GM12891 (cell line): ENCODE measurements around the gene MNS1. TPM values are rescaled to one million over a fixed set of nuclear protein-coding genes. Genes with fewer than 3 reads are reported as not detected.
"Not testable (repeated sequence)": the region's sequence is repeated elsewhere in the genome, so short reads cannot be mapped to it uniquely, and the experiment has no call there.

Experiments used
- DNase-seq: peaks from one replicate; pipeline ENCODE4 v3.0.0; 2011; ENCODE audit warnings: low spot score; ENCODE audit not compliant: insufficient read length
- FAIRE-seq: peaks from 2 replicates; lab custom pipeline; 2011; peaks lifted over from hg19 to GRCh38; lab: Jason Lieb, UNC
- PAX5 ChIP-seq: IDR thresholded peaks from 2 replicates; pipeline ENCODE4 v1.6.1; 2011; ENCODE audit warnings: low read length, moderate library complexity, mild to moderate bottlenecking; ENCODE audit not compliant: insufficient read depth, severe bottlenecking
- POLR2A ChIP-seq: IDR thresholded peaks from 2 replicates; pipeline ENCODE4 v1.6.1; 2011; ENCODE audit warnings: low read depth, low read length, control low read depth
- POLR2AphosphoS5 ChIP-seq: IDR thresholded peaks from 2 replicates; pipeline ENCODE4 v1.6.1; 2011; ENCODE audit warnings: low read depth, low read length, control low read depth
- POU2F2 ChIP-seq: IDR thresholded peaks from 2 replicates; pipeline ENCODE4 v1.6.1; 2011; ENCODE audit warnings: low read depth, mild to moderate bottlenecking, control low read depth, low read length, moderate library complexity
- SPI1 ChIP-seq: IDR thresholded peaks from 2 replicates; pipeline ENCODE4 v1.6.1; 2011; ENCODE audit warnings: low read depth, low read length, control low read depth
- TAF1 ChIP-seq: IDR thresholded peaks from 2 replicates; pipeline ENCODE4 v1.6.1; 2011; ENCODE audit warnings: low read depth, low read length, control low read depth
- polyA plus RNA-seq: library from polyadenylated mRNA; unstranded; fragments of >200 nt; gene quantifications from one replicate; pipeline ENCODE4 v1.2.1, GENCODE V29; 2012; ENCODE audit warnings: low read depth, missing spikeins, inconsistent platforms; ENCODE audit not compliant: missing spikeins

The MNS1 gene
- 1.7 TPM for polyA plus RNA-seq

GRCh38 chr15:56464893-56465520 is at the start of gene MNS1:
MNS1 (minus strand) TSS chr15:56465137; CDS start chr15:56464972, 165 bp downstream.
- FAIRE-seq, result peak; percentile 97
- TF ChIP-seq SPI1, result no peak
- TF ChIP-seq POLR2A, result peak; percentile 36; the same call in 1 of the 2 replicates
- 0 out of 2 replicates have a peak, but pooled peaks have one; percentile 46 for TF ChIP-seq POLR2AphosphoS5
- TF ChIP-seq TAF1, result no peak
- no peak for TF ChIP-seq POU2F2
- TF ChIP-seq PAX5, result no peak
- peak; percentile 74 for DNase-seq

- peak; percentile 92 for FAIRE-seq
Observed at GRCh38 chr15:56496635-56497034, 31.7 kb upstream of the MNS1 start.

GRCh38 chr15:56495533-56495932 is 30.6 kb upstream of the MNS1 start:
- no peak for FAIRE-seq
- no peak for DNase-seq
- TF ChIP-seq POLR2A (no peak), PAX5 (no peak), POU2F2 (no peak), SPI1 (no peak), POLR2AphosphoS5 (no peak), TAF1 (no peak)

More at GRCh38 chr15:56496635-56497034, 31.7 kb upstream of the MNS1 start:
- peak; percentile 22 for DNase-seq
- TF ChIP-seq POLR2AphosphoS5, result no peak
- TF ChIP-seq POU2F2, result no peak
- TF ChIP-seq SPI1, result no peak
- no peak for TF ChIP-seq PAX5
- TF ChIP-seq POLR2A, result no peak
- TF ChIP-seq TAF1, result no peak

- FAIRE-seq (no peak), DNase-seq (no peak)
- no peak for TF ChIP-seq POLR2A
- TF ChIP-seq SPI1, result no peak
- no peak for TF ChIP-seq POU2F2
- TF ChIP-seq PAX5, result no peak
- no peak for TF ChIP-seq POLR2AphosphoS5
- TF ChIP-seq TAF1, result no peak
Observed at GRCh38 chr15:56495053-56495452, 30.1 kb upstream of the MNS1 start.

- DNase-seq (no peak), FAIRE-seq (no peak)
- TF ChIP-seq POLR2AphosphoS5 (no peak), POLR2A (no peak), PAX5 (no peak), TAF1 (no peak), POU2F2 (no peak), SPI1 (no peak)
Observed at GRCh38 chr15:56492791-56493555, 28.0 kb upstream of the MNS1 start.

GRCh38 chr15:56492236-56492635 is 27.3 kb upstream of the MNS1 start:
- TF ChIP-seq POLR2AphosphoS5 (no peak), PAX5 (no peak), POU2F2 (no peak), SPI1 (no peak), POLR2A (no peak), TAF1 (no peak)
- no peak for FAIRE-seq
- DNase-seq, result no peak

- TF ChIP-seq POU2F2 (no peak), TAF1 (no peak)
- FAIRE-seq (peak; percentile 94), DNase-seq (peak; percentile 23)
Observed at GRCh38 chr15:56491110-56491722, 26.3 kb upstream of the MNS1 start.

GRCh38 chr15:56490461-56490860 is 25.5 kb upstream of the MNS1 start:
- FAIRE-seq (no peak), DNase-seq (no peak)
- TF ChIP-seq TAF1, result no peak
- no peak for TF ChIP-seq POLR2A
- TF ChIP-seq PAX5, result no peak
- TF ChIP-seq POU2F2, result no peak
- no peak for TF ChIP-seq POLR2AphosphoS5
- TF ChIP-seq SPI1, result no peak

GRCh38 chr15:56486206-56486605 is 21.3 kb upstream of the MNS1 start:
- DNase-seq, FAIRE-seq: not testable (repeated sequence)

- not testable (repeated sequence) for DNase-seq, FAIRE-seq
Observed at GRCh38 chr15:56485426-56485825, 20.5 kb upstream of the MNS1 start.
